Stomach (tissue), 9 donors: ENCODE measurements around the gene TPRG1. TPM values are rescaled to one million over a fixed set of nuclear protein-coding genes. Genes with fewer than 3 reads are reported as not detected.

Experiments used
- DNase-seq, 2 donors: peaks; one replicate each; pipeline versions ENCODE4 v3.0.0 to v3.0.0-alpha.2; 2013 to 2019
- H3K27ac ChIP-seq, 5 donors: fragments of 200-600 bp in 4 of 5; sonication (generic) in 4 of 5; one replicate each; pipeline ENCODE4 v1.5.1; 2013 to 2019; ENCODE audit warnings: mild to moderate bottlenecking in 1 of 5, moderate library complexity in 1 of 5
- H3K27me3 ChIP-seq, 3 donors: fragments of 200-600 bp; sonication (generic); one replicate each; pipeline ENCODE4 v1.5.1; 2017 to 2019; ENCODE audit warnings: mixed run types in 1 of 3
- H3K36me3 ChIP-seq, 4 donors: fragments of 200-600 bp; sonication (generic); 1 replicate in 3 of 4; 2 replicates in 1 of 4; pipeline ENCODE4 v1.5.1; 2016 to 2019
- H3K4me1 ChIP-seq, 4 donors: fragments of 200-600 bp; sonication (generic); one replicate each; pipeline ENCODE4 v1.5.1; 2016 to 2019
- H3K4me3 ChIP-seq, 4 donors: fragments of 200-600 bp; sonication (generic) in 3 of 4; one replicate each; pipeline ENCODE4 v1.5.1; 2016 to 2019; ENCODE audit warnings: mild to moderate bottlenecking in 1 of 4
- H3K9me3 ChIP-seq, 4 donors: fragments of 200-600 bp; sonication (generic); one replicate each; pipeline ENCODE4 v1.5.1; 2016 to 2019
- CTCF ChIP-seq, 7 experiments: fragments of 450-650 bp in 4 of 7; fragments of 200-600 bp in 3 of 7; sonication (generic) in 3 of 7; IDR thresholded peaks; one replicate each; pipeline ENCODE4 v1.5.1; 2016 to 2019; ENCODE audit warnings: antibody characterized with exemption in 7 of 7, control low read depth in 2 of 7, mild to moderate bottlenecking in 1 of 7
- EP300 ChIP-seq: sonication (generic); formaldehyde crosslinking; IDR thresholded peaks from one replicate; pipeline ENCODE4 v1.6.1; 2017; ENCODE audit warnings: antibody characterized with exemption
- POLR2A ChIP-seq, 4 donors: fragments of 450-650 bp; IDR thresholded peaks; one replicate each; pipeline ENCODE4 v1.6.1; 2016; ENCODE audit warnings: antibody characterized with exemption in 4 of 4, control low read depth in 2 of 4, mild to moderate bottlenecking in 1 of 4, moderate library complexity in 1 of 4
- POLR2AphosphoS5 ChIP-seq, 3 donors: sonication (generic); formaldehyde crosslinking; IDR thresholded peaks; one replicate each; pipeline ENCODE4 v1.6.1; 2016; ENCODE audit warnings: antibody characterized with exemption in 3 of 3
- WGBS, 5 donors: extraction: QIAGEN DNeasy Blood & Tissue Kit in 3 of 5; methylation state at CpG; one replicate each; pipeline versions ENCODE4 v1.1.5 to v1.1.7; 2013 to 2018; 5-methylcytosine and 5-hydroxymethylcytosine counted together
- intact Hi-C: fragments of 100-400 bp; cut with DNase I; formaldehyde crosslinking; loops from one replicate; pipeline ENCODE4 v1.15.1; 2023; ENCODE audit warnings: low total_unique reads
- polyA plus RNA-seq, 3 donors: library from polyadenylated mRNA; stranded (reverse); fragments of 200-250 nt; gene quantifications; one replicate each; pipeline ENCODE4 v1.2.3, GENCODE V29; 2013
- total RNA-seq, 5 donors: library from RNA; depleted of rRNA; stranded (reverse); fragments of >200 nt; gene quantifications; one replicate each; pipeline versions ENCODE4 v1.1.0 to v1.2.3, GENCODE V29; 2014 to 2016
- donor health status: healthy with polysubstance abuse.
- donor health status: Bipolar disorder and iron deficiency.
- donor health status: healthy.

The TPRG1 gene
- total and polyA plus RNA-seq, 8 donors: 1.2 to 20.9 (median 3.7) TPM

- Histone ChIP-seq H3K27ac (no peak overlapping the region), H3K9me3 (no peaks in the 10 kb centered on the region), H3K4me3 (no peak overlapping the region), H3K36me3 (no peaks in the 10 kb centered on the region), H3K4me1 (peaks cover 0 to 11% (median 0%) of the 10 kb centered on the region in 4 donors), H3K27me3 (no peaks in the 10 kb centered on the region)
- no peak for DNase-seq
- TF ChIP-seq EP300: no peak
- no peak for TF ChIP-seq POLR2A (IDR thresholded peaks at IDR 0.05)
- no peak for TF ChIP-seq CTCF (IDR thresholded peaks at IDR 0.05)
- TF ChIP-seq POLR2AphosphoS5 (IDR thresholded peaks at IDR 0.05): no peak
- intact Hi-C loops: loop anchor here (10.0 kb wide), 1 partner anchor 669 kb away; no protein-coding TSS in a partner anchor
- WGBS, 5 donors: 94 to 100% (median 96%) methylated on average over 2 of the region's 2 CpGs
These were observed 104.1 kb downstream of the TPRG1 start for GRCh38 chr3:189275852-189276251.

DNA sequence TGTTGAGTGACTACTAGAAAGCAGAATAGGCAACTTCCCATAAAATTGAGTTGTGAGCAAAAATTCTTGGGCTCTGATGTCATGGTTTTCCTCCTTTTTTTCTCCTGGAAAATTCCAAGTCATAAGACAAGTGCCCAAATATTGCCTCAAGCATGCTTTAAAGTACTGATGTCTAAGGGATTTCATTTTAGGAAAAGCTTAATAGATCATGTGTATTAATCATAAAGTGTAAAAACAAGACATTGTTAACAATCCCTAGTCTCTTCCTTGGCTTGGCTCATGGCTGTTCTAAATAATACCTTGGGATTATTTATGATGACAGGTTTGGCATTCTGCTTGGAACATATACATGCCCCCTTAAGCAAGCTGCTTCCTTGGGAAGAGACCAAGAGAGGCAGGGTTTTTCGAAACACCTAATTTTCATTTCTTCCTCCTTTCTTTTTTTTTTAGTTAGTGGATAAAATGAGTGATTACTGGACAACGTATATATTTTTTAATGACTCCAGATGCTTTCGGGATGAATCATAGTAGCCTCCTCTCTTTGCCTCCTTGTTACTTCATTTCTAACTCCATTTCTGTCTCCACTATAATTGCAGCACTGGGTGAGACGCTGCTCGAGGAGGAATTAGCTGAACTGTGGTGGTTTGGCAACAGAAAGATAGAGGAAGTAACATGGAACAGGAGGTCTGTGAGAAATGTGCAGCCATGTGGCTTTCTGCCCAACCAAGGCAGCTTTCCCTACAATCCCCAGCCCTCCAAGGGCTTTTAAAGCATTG, 104.9 kb downstream of the TPRG1 start:
- H3K9me3 ChIP-seq: no peaks in the 10 kb centered on the region
- DNase-seq: peak in 1 of 2 donors; percentile 48
- H3K27ac ChIP-seq: no peak overlapping the region
- H3K36me3 ChIP-seq: no peaks in the 10 kb centered on the region
- H3K27me3 ChIP-seq: no peaks in the 10 kb centered on the region
- intact Hi-C loops: loop anchor here (10.0 kb wide), 1 partner anchor 668 kb away; no protein-coding TSS in a partner anchor
- WGBS, 5 donors: 45 to 72% (median 61%) methylated on average over 5 of the region's 5 CpGs
- no peak overlapping the region for H3K4me3 ChIP-seq
- TF ChIP-seq CTCF (IDR thresholded peaks at IDR 0.05) (no peak), POLR2AphosphoS5 (IDR thresholded peaks at IDR 0.05) (no peak), POLR2A (IDR thresholded peaks at IDR 0.05) (no peak), EP300 (no peak)
- H3K4me1 ChIP-seq: peaks cover 0 to 11% (median 0%) of the 10 kb centered on the region in 4 donors

DNA sequence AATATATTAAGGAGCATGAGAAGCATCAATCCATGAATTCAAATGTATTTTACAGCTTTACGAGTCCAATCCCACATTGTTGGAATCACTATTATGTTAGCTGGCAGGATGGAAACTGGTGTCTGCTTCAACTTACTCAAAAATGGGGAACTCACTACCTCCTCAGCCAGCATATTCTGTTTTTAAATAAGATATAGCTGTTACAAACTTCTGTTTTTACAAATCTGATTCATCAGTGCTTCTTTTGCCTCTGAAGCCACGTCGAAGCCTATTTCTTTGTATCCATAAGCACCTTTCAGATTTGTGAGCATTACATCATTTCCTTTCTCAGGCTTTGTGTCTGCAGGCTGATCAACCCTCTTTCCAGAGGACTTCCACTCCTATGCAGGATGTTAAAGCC, 105.9 kb downstream of the TPRG1 start:
- Histone ChIP-seq H3K27me3 (no peaks in the 10 kb centered on the region), H3K4me1 (peaks cover 0 to 11% (median 0%) of the 10 kb centered on the region in 4 donors), H3K27ac (no peak overlapping the region), H3K4me3 (no peak overlapping the region), H3K36me3 (no peaks in the 10 kb centered on the region), H3K9me3 (no peaks in the 10 kb centered on the region)
- no peak for DNase-seq
- WGBS, 5 donors: 70 to 89% (median 76%) methylated on average over 3 of the region's 3 CpGs
- intact Hi-C loops: loop anchor here (10.0 kb wide), 1 partner anchor 667 kb away; no protein-coding TSS in a partner anchor
- TF ChIP-seq POLR2A (IDR thresholded peaks at IDR 0.05): no peak
- TF ChIP-seq EP300: no peak
- no peak for TF ChIP-seq POLR2AphosphoS5 (IDR thresholded peaks at IDR 0.05)
- TF ChIP-seq CTCF (IDR thresholded peaks at IDR 0.05): no peak

DNA sequence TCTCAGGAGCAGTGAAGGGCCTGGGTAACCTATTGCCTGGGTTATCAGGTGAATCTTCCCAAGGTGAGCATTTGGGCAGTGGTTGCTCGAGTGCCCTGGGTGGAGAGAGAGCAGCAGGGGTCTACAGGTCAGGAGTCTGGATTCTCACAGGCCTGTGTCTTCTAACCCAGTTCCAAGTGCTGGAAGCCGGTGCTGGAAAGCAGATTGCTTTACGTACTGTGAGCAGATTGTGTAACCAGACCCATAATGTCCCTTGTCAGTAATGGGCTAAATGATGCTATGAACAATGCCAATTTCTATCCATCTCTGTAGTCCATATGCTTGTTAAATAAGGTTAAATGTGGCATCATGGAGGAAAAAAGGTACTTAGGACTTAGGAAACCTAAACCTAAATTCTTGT, 106.5 kb downstream of the TPRG1 start:
- TF ChIP-seq POLR2AphosphoS5 (IDR thresholded peaks at IDR 0.05) (no peak), EP300 (no peak), CTCF (IDR thresholded peaks at IDR 0.05) (no peak), POLR2A (IDR thresholded peaks at IDR 0.05) (no peak)
- DNase-seq: no peak
- Histone ChIP-seq H3K4me1 (peaks cover 0 to 11% (median 0%) of the 10 kb centered on the region in 4 donors), H3K36me3 (no peaks in the 10 kb centered on the region), H3K9me3 (no peaks in the 10 kb centered on the region), H3K27ac (no peak overlapping the region), H3K4me3 (no peak overlapping the region), H3K27me3 (no peaks in the 10 kb centered on the region)
- intact Hi-C loops: loop anchor here (10.0 kb wide), 1 partner anchor 667 kb away; no protein-coding TSS in a partner anchor
- 84 to 95% (median 92%) methylated on average over 3 of the region's 3 CpGs for WGBS, 5 donors
